ENCODE results near the gene IFIH1.

IFIH1 gene

GRCh38 chr2:162297925-162298552 is 20.4 kb downstream of the IFIH1 start:
- H3K9ac ChIP-seq (ENCODE audit: low read length), result no peak overlapping the region
- no peaks in the 10 kb centered on the region for H3K9me2 ChIP-seq (replicated peaks; ENCODE audit: insufficient read depth, low read length)
- no peaks in the 10 kb centered on the region for H3K4me1 ChIP-seq (ENCODE audit: low read length)
- H3F3A ChIP-seq (ENCODE audit: insufficient read depth, low read length), result no peaks in the 10 kb centered on the region
- H3K4me2 ChIP-seq (ENCODE audit: low read depth, low read length), result no peak overlapping the region
- TF ChIP-seq EZH2phosphoT487 (IDR thresholded peaks at IDR 0.05; ENCODE audit: low read length) (no peak), CTCF (IDR thresholded peaks at IDR 0.05; ENCODE audit: low read length) (peak; percentile 65), EZH2 (optimal IDR thresholded peaks at IDR 0.05; ENCODE audit: low read depth, low read length) (no peak)
- no peaks in the 10 kb centered on the region for H3K9me3 ChIP-seq (replicated peaks; ENCODE audit: insufficient read depth, low read length)
- no peaks in the 10 kb centered on the region for H4K20me1 ChIP-seq (ENCODE audit: insufficient read depth, low read length)
- H2AFZ ChIP-seq (ENCODE audit: low read length), result no peak overlapping the region
- H3K4me3 ChIP-seq (ENCODE audit: low read length), result no peak overlapping the region
- H3K79me2 ChIP-seq (ENCODE audit: low read length), result no peaks in the 10 kb centered on the region
- peak; percentile 73 for DNase-seq
- H3K27ac ChIP-seq (ENCODE audit: low read length), result no peak overlapping the region
- no peaks in the 10 kb centered on the region for H3K27me3 ChIP-seq (replicated peaks; ENCODE audit: insufficient read depth, low read length)
- no peaks in the 10 kb centered on the region for H3K36me3 ChIP-seq (replicated peaks; ENCODE audit: insufficient read depth, low read length)

DNA sequence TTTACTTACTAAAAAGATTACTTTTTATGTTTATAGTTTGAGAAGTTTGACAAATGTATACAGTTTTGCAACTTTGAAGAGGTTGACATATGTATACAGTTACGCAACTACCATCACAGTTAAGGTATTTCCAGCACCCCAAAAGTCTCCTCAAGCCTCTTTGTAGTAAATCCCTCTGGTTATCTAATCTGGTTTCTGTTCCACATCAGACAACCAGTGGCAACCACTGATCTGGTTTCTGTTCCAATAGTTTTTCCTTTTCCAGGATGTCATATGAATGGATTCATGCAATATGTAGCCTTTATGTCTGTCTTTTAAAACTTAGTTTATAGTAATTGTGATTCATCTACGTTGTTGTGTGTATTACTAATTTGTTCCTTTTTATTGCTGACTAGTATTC is 23.5 kb downstream of the IFIH1 start:
- Histone ChIP-seq H3K79me2 (ENCODE audit: low read length) (no peaks in the 10 kb centered on the region), H3K27me3 (replicated peaks; ENCODE audit: insufficient read depth, low read length) (no peaks in the 10 kb centered on the region), H3F3A (ENCODE audit: insufficient read depth, low read length) (no peaks in the 10 kb centered on the region), H3K36me3 (replicated peaks; ENCODE audit: insufficient read depth, low read length) (no peaks in the 10 kb centered on the region), H3K9me3 (replicated peaks; ENCODE audit: insufficient read depth, low read length) (no peaks in the 10 kb centered on the region), H3K4me2 (ENCODE audit: low read depth, low read length) (no peak overlapping the region), H3K9me2 (replicated peaks; ENCODE audit: insufficient read depth, low read length) (no peaks in the 10 kb centered on the region), H4K20me1 (ENCODE audit: insufficient read depth, low read length) (no peaks in the 10 kb centered on the region), H3K4me3 (ENCODE audit: low read length) (no peak overlapping the region), H3K4me1 (ENCODE audit: low read length) (no peaks in the 10 kb centered on the region), H3K27ac (ENCODE audit: low read length) (no peak overlapping the region), H2AFZ (ENCODE audit: low read length) (no peak overlapping the region), H3K9ac (ENCODE audit: low read length) (no peak overlapping the region)
- TF ChIP-seq EZH2 (optimal IDR thresholded peaks at IDR 0.05; ENCODE audit: low read depth, low read length), result no peak
- no peak for TF ChIP-seq CTCF (IDR thresholded peaks at IDR 0.05; ENCODE audit: low read length)
- TF ChIP-seq EZH2phosphoT487 (IDR thresholded peaks at IDR 0.05; ENCODE audit: low read length), result no peak
- DNase-seq, result no peak

GRCh38 chr2:162293122-162293786 is 25.2 kb downstream of the IFIH1 start:
- no peak overlapping the region for H3K4me2 ChIP-seq (ENCODE audit: low read depth, low read length)
- H3K9ac ChIP-seq (ENCODE audit: low read length), result no peak overlapping the region
- no peaks in the 10 kb centered on the region for H3K36me3 ChIP-seq (replicated peaks; ENCODE audit: insufficient read depth, low read length)
- no peak for TF ChIP-seq EZH2 (optimal IDR thresholded peaks at IDR 0.05; ENCODE audit: low read depth, low read length)
- TF ChIP-seq EZH2phosphoT487 (IDR thresholded peaks at IDR 0.05; ENCODE audit: low read length), result no peak
- no peak for TF ChIP-seq CTCF (IDR thresholded peaks at IDR 0.05; ENCODE audit: low read length)
- no peak overlapping the region for H3K27ac ChIP-seq (ENCODE audit: low read length)
- no peaks in the 10 kb centered on the region for H3K4me1 ChIP-seq (ENCODE audit: low read length)
- H3F3A ChIP-seq (ENCODE audit: insufficient read depth, low read length), result no peaks in the 10 kb centered on the region
- H3K9me3 ChIP-seq (replicated peaks; ENCODE audit: insufficient read depth, low read length), result no peaks in the 10 kb centered on the region
- no peaks in the 10 kb centered on the region for H3K27me3 ChIP-seq (replicated peaks; ENCODE audit: insufficient read depth, low read length)
- no peak overlapping the region for H2AFZ ChIP-seq (ENCODE audit: low read length)
- no peaks in the 10 kb centered on the region for H3K9me2 ChIP-seq (replicated peaks; ENCODE audit: insufficient read depth, low read length)
- DNase-seq, result no peak
- no peak overlapping the region for H3K4me3 ChIP-seq (ENCODE audit: low read length)
- H4K20me1 ChIP-seq (ENCODE audit: insufficient read depth, low read length), result no peaks in the 10 kb centered on the region
- H3K79me2 ChIP-seq (ENCODE audit: low read length), result no peaks in the 10 kb centered on the region
